ENCODE results near the gene MTX2. TPM values are rescaled to one million over a fixed set of nuclear protein-coding genes. Genes with fewer than 3 reads are reported as not detected.
"Not testable (repeated sequence)": the region's sequence is repeated elsewhere in the genome, so short reads cannot be mapped to it uniquely, and the experiment has no call there.

The MTX2 gene
- total RNA-seq, 1 experiment from 2014 or later = 50.7 TPM

DNA sequence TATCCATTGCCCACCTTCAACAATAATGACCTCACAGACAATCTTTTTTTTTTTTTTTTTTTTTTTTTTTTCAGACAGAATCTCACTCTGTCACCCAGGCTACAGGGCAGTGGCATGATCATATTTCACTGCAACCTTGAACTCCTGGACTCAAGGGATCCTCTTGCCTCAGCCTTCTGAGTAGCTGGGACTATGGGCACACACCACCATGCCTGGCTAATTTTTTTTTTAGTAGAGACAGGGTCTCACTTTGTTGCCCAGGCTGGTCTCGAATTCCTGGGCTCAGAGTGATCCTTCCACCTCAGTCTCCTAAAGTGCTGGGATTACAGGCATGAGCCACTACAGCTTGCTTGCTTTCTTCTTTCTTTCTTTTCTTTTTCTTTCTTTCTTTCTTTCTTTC lies 103.9 kb downstream of the MTX2 start:
- not testable (repeated sequence) for DNase-seq (ENCODE audit: low spot score)

DNA sequence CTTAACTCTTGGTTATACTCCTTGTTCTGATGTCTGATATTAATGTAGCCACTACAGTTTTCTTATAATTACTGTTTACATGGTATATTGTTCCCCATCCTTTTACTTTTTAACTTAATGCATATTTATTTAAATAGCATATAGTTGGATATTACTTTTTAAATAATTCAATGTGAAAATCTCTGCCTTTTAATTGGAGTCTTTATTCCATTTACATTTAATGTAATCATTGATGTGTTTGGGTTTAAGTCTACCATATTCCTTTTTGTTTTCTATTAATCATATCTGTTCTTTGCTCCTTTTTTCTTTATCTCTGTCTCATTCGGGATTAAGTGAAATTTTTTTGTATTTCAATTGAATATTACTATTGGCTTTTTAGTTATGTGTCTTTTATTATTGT lies 109.1 kb downstream of the MTX2 start:
- no peak for DNase-seq (ENCODE audit: low spot score)

DNA sequence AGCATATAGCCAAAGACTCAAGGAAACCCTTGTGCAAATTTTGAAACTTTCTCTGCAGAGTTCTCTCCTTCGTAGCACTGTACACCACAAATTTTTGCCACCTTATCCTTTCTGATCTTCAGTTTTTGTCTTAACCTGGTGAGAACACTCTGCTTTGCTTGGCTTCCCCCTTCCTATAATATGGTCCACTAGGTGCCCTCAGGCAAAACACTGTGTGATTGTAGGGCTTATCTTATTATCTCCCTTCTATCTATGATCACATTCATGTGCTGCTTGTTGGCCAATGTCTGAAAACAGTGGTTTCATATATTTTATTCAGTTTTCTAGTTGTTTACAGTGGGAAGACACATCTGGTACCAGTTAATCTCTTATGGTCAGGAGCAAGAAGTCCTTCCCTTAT lies 111.1 kb downstream of the MTX2 start:
- no peak for DNase-seq (ENCODE audit: low spot score)

DNA sequence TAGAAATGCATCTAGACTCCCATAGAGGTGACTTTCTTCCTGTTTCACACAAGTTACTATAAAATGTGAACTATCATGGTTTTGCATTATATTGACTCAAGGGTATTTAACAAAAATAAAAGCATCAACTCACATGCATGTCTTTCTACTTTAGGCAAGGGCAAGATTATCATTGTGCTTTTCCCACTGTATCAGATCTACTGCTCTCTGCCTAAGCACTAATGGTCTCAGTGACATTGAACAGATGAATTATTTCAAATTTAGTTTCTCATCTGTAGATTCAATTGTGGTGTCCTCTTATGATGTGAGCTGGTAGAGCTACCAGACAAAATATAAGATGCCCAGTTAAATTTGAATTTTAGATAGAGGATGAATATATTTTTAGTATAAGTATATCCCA lies 113.9 kb downstream of the MTX2 start:
- no peak for DNase-seq (ENCODE audit: low spot score)

DNA sequence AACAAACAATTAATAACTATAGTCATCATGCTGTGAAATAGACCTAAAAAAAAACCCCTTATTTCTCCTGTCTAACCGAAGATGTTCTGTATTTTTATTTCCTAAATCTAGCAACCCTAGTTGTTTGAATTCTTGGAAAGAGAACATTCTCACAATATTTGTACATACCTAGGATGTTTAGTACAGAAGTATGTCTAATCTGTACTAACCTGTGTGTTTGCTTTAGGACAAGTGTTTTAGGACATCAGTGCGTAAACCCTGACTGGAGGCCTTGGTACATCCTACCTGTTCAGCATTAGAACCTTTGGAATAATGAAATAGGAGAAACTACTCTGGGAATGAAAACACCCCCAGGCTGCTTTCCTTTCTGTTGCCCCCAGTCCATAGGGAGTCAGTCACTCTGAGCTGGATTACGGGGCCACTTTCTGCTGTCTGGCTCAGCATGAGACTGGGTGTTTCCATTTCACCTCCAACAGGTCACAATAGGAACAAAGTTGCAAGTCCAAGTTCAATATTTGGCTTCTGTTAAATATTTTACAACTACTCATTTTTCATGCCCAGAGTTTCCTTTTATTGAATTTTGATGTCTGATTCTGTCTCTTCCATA lies 114.7 kb downstream of the MTX2 start:
- no peak for DNase-seq (ENCODE audit: low spot score)

DNA sequence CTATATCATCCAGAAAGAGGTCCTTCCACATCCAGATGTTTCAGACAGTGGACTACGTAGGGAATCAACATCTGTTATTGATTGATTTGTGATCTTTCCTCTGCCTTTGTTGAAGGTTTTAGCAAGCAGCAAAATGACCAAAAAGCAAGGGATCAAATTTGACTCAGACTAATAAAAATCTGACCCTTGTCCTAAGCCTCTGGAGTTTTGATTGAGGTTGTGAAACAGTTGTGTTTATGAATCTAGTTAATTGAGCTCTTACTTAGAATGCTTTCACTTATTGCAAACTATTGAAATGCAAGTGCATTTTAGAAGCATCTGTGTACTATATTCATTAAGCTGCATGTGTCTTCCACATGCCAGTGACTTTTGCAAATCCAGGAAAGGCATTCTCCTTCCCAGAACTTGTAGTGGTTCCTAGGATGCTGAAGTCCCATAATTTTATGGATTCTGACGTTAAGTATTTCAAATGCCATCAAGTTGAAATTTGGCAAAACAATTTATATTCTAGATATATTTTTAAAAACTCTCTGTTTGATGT lies 116.0 kb downstream of the MTX2 start:
- no peak for DNase-seq (ENCODE audit: low spot score)

DNA sequence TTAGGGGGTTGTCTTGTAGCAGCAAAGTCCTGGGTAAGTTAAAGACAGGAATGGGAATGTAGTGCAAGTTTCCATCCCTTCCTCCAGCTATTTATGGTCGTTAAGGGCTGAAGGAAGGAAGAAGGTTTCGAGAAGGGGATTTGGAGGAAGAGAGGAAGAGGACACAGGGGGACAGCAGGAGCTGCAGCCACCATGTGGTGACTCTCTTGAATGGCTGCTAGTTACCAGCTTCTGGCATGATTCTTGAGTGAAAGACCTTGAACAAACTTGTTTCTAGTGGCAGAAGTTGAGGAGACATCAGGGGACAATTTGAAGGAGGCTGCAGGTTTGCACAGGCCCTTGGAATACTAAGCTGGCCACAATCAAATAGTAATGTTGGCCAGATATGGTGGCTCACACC lies 116.6 kb downstream of the MTX2 start:
- DNase-seq (ENCODE audit: low spot score) = peak; percentile 23

Other genes starting within 250 kb of the MTX2 start
- 0.03 TPM in 1 of 2 replicates, not detected in the other for gene EVX2, start 185.5 kb upstream of the MTX2 start, total RNA-seq (2014; rRNA removed; shearing (Covaris generic))
- 1.4 and 1.5 TPM in 2 replicates for gene HOXD13, start 176.7 kb upstream of the MTX2 start, total RNA-seq (2014; rRNA removed; shearing (Covaris generic))
- gene HOXD12, start 169.6 kb upstream of the MTX2 start, total RNA-seq (2014; rRNA removed; shearing (Covaris generic)) = 2.2 TPM in 1 of 2 replicates, not detected in the other
- gene HOXD11, start 162.2 kb upstream of the MTX2 start, total RNA-seq (2014; rRNA removed; shearing (Covaris generic)) = not detected in 2 replicates
- gene HOXD10, start 152.7 kb upstream of the MTX2 start, total RNA-seq (2014; rRNA removed; shearing (Covaris generic)) = not detected in 2 replicates
- gene HOXD9, start 146.7 kb upstream of the MTX2 start, total RNA-seq (2014; rRNA removed; shearing (Covaris generic)) = not detected in 2 replicates
- gene HOXD8, start 139.7 kb upstream of the MTX2 start, total RNA-seq (2014; rRNA removed; shearing (Covaris generic)) = not detected in 2 replicates
- gene HOXD4, start 117.9 kb upstream of the MTX2 start, total RNA-seq (2014; rRNA removed; shearing (Covaris generic)) = not detected in 2 replicates
- gene HOXD3, start 112.1 kb upstream of the MTX2 start, total RNA-seq (2014; rRNA removed; shearing (Covaris generic)) = not detected in 2 replicates
- gene HOXD1, start 80.8 kb upstream of the MTX2 start, total RNA-seq (2014; rRNA removed; shearing (Covaris generic)) = not detected in 2 replicates

All from HT-29 (cell line).